ENCODE data around the gene FCGR3B. TPM values are rescaled to one million over a fixed set of nuclear protein-coding genes. Genes with fewer than 3 reads are reported as not detected.
"Not testable (repeated sequence)": the region's sequence is repeated elsewhere in the genome, so short reads cannot be mapped to it uniquely, and the experiment has no call there.

FCGR3B gene
- total RNA-seq, 1 donor from 2014 or later, result not detected

DNA sequence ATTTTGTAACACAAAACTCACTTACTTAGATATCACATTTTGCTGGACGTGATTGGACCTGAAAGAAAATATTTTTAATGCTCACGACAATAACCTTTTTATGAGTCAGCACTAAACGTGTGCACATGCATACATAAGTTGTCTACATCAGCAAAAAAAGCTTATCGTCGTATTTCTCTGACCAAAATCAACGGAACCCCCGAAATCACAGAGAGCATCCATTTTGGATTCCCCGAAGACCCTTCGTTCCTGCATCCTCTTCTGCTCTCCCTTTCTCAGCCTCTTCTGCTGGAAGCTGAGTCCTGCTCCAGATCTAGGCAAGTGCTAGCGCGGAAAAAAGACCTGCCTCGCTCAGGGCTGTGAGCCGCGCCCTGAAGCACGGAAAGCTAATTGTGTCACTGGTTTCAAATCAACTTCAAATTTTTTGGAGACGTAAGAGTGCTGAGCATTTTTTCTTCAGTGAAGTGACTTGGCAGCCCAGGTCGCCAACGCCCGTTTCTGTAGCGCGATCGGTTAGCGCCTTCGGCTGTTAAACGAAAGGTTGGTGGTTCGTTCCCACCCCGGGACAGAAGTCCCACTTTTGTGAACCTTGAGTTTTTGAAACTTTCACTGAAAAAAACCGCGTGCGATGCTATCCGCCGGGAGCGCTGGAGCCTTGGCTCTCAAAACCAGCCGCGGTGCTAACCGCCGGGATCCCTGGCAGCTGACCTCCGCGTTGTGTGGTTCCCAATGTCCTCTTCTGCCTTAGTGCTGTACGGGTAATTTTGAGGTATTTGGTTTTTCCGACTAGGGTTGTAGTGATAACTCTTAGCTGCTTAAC lies 9.6 kb downstream of the FCGR3B start:
- TF ChIP-seq, protein P1, sequence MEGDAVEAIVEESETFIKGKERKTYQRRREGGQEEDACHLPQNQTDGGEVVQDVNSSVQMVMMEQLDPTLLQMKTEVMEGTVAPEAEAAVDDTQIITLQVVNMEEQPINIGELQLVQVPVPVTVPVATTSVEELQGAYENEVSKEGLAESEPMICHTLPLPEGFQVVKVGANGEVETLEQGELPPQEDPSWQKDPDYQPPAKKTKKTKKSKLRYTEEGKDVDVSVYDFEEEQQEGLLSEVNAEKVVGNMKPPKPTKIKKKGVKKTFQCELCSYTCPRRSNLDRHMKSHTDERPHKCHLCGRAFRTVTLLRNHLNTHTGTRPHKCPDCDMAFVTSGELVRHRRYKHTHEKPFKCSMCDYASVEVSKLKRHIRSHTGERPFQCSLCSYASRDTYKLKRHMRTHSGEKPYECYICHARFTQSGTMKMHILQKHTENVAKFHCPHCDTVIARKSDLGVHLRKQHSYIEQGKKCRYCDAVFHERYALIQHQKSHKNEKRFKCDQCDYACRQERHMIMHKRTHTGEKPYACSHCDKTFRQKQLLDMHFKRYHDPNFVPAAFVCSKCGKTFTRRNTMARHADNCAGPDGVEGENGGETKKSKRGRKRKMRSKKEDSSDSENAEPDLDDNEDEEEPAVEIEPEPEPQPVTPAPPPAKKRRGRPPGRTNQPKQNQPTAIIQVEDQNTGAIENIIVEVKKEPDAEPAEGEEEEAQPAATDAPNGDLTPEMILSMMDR (IDR thresholded peaks at IDR 0.05), result peak; percentile 23
- not testable (repeated sequence) for H3K9me3 Mint-ChIP-seq (ENCODE audit: low read depth); H3K36me3 Mint-ChIP-seq (ENCODE audit: low read depth); DNase-seq (ENCODE audit: low spot score); H3K4me1 Mint-ChIP-seq (ENCODE audit: low read depth)
- peaks cover 18% of the 10 kb centered on the region for H3K27me3 Mint-ChIP-seq (ENCODE audit: low read depth)
- H3K4me3 Mint-ChIP-seq (ENCODE audit: unreplicated experiment), result peak overlapping the region; percentile 88
- H3K27ac Mint-ChIP-seq (ENCODE audit: unreplicated experiment), result peak overlapping the region; percentile 82

DNA sequence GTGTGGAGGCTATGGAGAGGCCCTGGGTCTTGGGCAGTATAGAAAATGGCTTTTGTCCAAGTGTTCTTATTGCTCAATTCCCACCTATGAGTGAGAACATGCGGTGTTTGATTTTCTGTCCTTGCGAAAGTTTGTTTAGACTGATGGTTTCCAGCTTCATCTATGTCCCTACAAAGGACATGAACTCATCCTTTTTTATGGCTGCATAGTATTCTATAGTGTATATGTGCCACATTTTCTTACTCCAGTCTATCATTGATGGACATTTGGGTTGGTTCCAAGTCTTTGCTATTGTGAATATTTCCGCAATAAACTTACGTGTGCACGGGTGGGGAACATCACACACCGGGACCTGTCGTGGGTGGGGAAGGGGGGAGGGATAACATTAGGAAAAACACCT lies 10.6 kb downstream of the FCGR3B start:
- DNase-seq (ENCODE audit: low spot score); H3K9me3 Mint-ChIP-seq (ENCODE audit: low read depth); H3K4me1 Mint-ChIP-seq (ENCODE audit: low read depth); H3K36me3 Mint-ChIP-seq (ENCODE audit: low read depth); H3K4me3 Mint-ChIP-seq (ENCODE audit: unreplicated experiment); H3K27ac Mint-ChIP-seq (ENCODE audit: unreplicated experiment): not testable (repeated sequence)
- H3K27me3 Mint-ChIP-seq (ENCODE audit: low read depth), result peaks cover 18% of the 10 kb centered on the region

- not testable (repeated sequence) for H3K27me3 Mint-ChIP-seq (ENCODE audit: low read depth); DNase-seq (ENCODE audit: low spot score); H3K27ac Mint-ChIP-seq (ENCODE audit: unreplicated experiment); H3K9me3 Mint-ChIP-seq (ENCODE audit: low read depth); H3K36me3 Mint-ChIP-seq (ENCODE audit: low read depth); H3K4me1 Mint-ChIP-seq (ENCODE audit: low read depth); H3K4me3 Mint-ChIP-seq (ENCODE audit: unreplicated experiment)
These were observed 12.5 kb downstream of the FCGR3B start for GRCh38 chr1:161618517-161618916.

- H3K4me1 Mint-ChIP-seq (ENCODE audit: low read depth), result peaks cover 17% of the 10 kb centered on the region
- not testable (repeated sequence) for H3K4me3 Mint-ChIP-seq (ENCODE audit: unreplicated experiment); H3K27me3 Mint-ChIP-seq (ENCODE audit: low read depth); H3K27ac Mint-ChIP-seq (ENCODE audit: unreplicated experiment); H3K36me3 Mint-ChIP-seq (ENCODE audit: low read depth); DNase-seq (ENCODE audit: low spot score); H3K9me3 Mint-ChIP-seq (ENCODE audit: low read depth)
These were observed 14.6 kb downstream of the FCGR3B start for GRCh38 chr1:161616417-161616816.

- peaks cover 11% of the 10 kb centered on the region for H3K4me1 Mint-ChIP-seq (ENCODE audit: low read depth)
- H3K27me3 Mint-ChIP-seq (ENCODE audit: low read depth); H3K9me3 Mint-ChIP-seq (ENCODE audit: low read depth); H3K36me3 Mint-ChIP-seq (ENCODE audit: low read depth); DNase-seq (ENCODE audit: low spot score): not testable (repeated sequence)
- H3K27ac Mint-ChIP-seq (ENCODE audit: unreplicated experiment), result peak overlapping the region; percentile 89
- peak overlapping the region; percentile 81 for H3K4me3 Mint-ChIP-seq (ENCODE audit: unreplicated experiment)
These were observed 17.8 kb downstream of the FCGR3B start for GRCh38 chr1:161613142-161613514.

GRCh38 chr1:161612322-161613141 lies 18.4 kb downstream of the FCGR3B start:
- not testable (repeated sequence) for H3K9me3 Mint-ChIP-seq (ENCODE audit: low read depth); H3K36me3 Mint-ChIP-seq (ENCODE audit: low read depth); H3K27me3 Mint-ChIP-seq (ENCODE audit: low read depth)
- peak; percentile 95 for DNase-seq (ENCODE audit: low spot score)
- peaks cover 11% of the 10 kb centered on the region for H3K4me1 Mint-ChIP-seq (ENCODE audit: low read depth)
- peak overlapping the region; percentile 81 for H3K4me3 Mint-ChIP-seq (ENCODE audit: unreplicated experiment)
- peak overlapping the region; percentile 89 for H3K27ac Mint-ChIP-seq (ENCODE audit: unreplicated experiment)

GRCh38 chr1:161611866-161612321 lies 19.1 kb downstream of the FCGR3B start:
- not testable (repeated sequence) for DNase-seq (ENCODE audit: low spot score); H3K9me3 Mint-ChIP-seq (ENCODE audit: low read depth); H3K36me3 Mint-ChIP-seq (ENCODE audit: low read depth); H3K27me3 Mint-ChIP-seq (ENCODE audit: low read depth)
- Mint-ChIP-seq H3K4me3 (ENCODE audit: unreplicated experiment) (peak overlapping the region; percentile 81), H3K4me1 (ENCODE audit: low read depth) (peaks cover 11% of the 10 kb centered on the region), H3K27ac (ENCODE audit: unreplicated experiment) (peak overlapping the region; percentile 89)

DNA sequence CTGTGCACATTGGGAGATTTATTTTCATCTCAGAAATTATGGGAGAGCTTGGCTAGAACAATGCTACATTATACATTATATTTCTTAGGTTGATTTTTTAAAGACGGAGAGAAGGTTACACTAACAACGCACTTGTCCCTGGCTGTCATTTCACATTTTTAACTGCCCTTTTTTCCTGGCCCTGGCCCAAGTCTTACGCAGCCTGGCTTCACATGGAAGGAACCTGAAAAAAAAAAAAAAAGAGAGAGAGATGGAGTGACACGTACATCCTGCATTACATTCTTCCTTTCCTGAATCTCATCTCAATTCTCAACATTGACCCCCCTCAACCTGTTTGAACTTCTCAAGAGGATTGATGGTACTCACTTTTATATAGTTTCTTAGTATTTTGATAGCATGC lies 20.8 kb downstream of the FCGR3B start:
- not testable (repeated sequence) for DNase-seq (ENCODE audit: low spot score); H3K4me3 Mint-ChIP-seq (ENCODE audit: unreplicated experiment); H3K27ac Mint-ChIP-seq (ENCODE audit: unreplicated experiment); H3K9me3 Mint-ChIP-seq (ENCODE audit: low read depth); H3K27me3 Mint-ChIP-seq (ENCODE audit: low read depth); H3K36me3 Mint-ChIP-seq (ENCODE audit: low read depth)
- H3K4me1 Mint-ChIP-seq (ENCODE audit: low read depth), result peaks cover 11% of the 10 kb centered on the region

DNA sequence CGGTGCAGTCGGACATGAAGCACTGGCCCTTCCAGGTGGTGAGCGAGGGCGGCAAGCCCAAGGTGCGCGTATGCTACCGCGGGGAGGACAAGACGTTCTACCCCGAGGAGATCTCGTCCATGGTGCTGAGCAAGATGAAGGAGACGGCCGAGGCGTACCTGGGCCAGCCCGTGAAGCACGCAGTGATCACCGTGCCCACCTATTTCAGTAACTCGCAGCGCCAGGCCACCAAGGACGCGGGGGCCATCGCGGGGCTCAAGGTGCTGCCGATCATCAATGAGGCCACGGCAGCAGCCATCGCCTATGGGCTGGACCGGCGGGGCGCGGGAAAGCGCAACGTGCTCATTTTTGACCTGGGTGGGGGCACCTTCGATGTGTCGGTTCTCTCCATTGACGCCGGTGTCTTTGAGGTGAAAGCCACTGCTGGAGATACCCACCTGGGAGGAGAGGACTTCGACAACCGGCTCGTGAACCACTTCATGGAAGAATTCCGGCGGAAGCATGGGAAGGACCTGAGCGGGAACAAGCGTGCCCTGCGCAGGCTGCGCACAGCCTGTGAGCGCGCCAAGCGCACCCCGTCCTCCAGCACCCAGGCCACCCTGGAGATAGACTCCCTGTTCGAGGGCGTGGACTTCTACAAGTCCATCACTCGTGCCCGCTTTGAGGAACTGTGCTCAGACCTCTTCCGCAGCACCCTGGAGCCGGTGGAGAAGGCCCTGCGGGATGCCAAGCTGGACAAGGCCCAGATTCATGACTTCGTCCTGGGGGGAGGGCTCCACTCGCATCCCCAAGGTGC lies 24.2 kb downstream of the FCGR3B start:
- not testable (repeated sequence) for H3K4me1 Mint-ChIP-seq (ENCODE audit: low read depth); DNase-seq (ENCODE audit: low spot score); H3K27ac Mint-ChIP-seq (ENCODE audit: unreplicated experiment); H3K4me3 Mint-ChIP-seq (ENCODE audit: unreplicated experiment); H3K36me3 Mint-ChIP-seq (ENCODE audit: low read depth); H3K9me3 Mint-ChIP-seq (ENCODE audit: low read depth)
- peaks cover 11% of the 10 kb centered on the region for H3K27me3 Mint-ChIP-seq (ENCODE audit: low read depth)

DNA sequence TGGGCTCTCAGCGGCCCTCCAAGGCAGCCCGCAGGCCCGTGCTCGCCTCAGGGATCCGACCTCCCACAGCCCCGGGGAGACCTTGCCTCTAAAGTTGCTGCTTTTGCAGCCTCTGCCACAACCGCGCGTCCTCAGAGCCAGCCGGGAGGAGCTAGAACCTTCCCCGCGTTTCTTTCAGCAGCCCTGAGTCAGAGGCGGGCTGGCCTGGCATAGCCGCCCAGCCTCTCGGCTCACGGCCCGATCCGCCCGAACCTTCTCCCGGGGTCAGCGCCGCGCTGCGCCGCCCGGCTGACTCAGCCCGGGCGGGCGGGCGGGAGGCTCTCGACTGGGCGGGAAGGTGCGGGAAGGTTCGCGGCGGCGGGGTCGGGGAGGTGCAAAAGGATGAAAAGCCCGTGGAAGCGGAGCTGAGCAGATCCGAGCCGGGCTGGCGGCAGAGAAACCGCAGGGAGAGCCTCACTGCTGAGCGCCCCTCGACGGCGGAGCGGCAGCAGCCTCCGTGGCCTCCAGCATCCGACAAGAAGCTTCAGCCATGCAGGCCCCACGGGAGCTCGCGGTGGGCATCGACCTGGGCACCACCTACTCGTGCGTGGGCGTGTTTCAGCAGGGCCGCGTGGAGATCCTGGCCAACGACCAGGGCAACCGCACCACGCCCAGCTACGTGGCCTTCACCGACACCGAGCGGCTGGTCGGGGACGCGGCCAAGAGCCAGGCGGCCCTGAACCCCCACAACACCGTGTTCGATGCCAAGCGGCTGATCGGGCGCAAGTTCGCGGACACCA lies 25.0 kb downstream of the FCGR3B start:
- DNase-seq (ENCODE audit: low spot score); H3K27ac Mint-ChIP-seq (ENCODE audit: unreplicated experiment); H3K36me3 Mint-ChIP-seq (ENCODE audit: low read depth); H3K9me3 Mint-ChIP-seq (ENCODE audit: low read depth); H3K4me1 Mint-ChIP-seq (ENCODE audit: low read depth); H3K4me3 Mint-ChIP-seq (ENCODE audit: unreplicated experiment): not testable (repeated sequence)
- H3K27me3 Mint-ChIP-seq (ENCODE audit: low read depth), result peaks cover 12% of the 10 kb centered on the region
